Fibroblast of peridontal ligament (primary cell): Measurements from ENCODE around the gene CCDC51.

ENCODE experiments used
- DNase-seq: peaks from one replicate; pipeline ENCODE4 v3.0.0-alpha.2; 2010; ENCODE audit errors: extremely low read depth

CCDC51 gene

DNA sequence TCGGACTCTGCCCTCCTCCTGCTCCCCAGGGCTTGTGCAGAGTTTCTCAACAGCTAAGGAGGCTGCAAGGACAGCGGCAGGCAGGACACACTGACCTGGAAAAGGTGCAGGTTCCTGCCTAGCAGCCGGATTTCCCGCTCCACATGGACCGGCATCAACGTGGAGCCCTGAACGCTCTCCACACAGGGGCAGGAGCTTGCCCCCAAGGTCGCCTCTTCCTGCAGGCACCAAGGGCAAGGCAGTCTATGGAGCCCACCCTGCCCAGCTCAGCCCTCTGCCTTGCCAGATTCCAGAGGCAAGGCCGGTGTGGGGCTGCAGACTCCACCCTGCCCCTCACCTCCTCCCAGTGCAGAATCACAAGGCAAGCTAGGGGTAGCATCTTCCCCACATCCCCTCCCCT is 20.8 kb downstream of the CCDC51 start:
- no peak for DNase-seq

DNA sequence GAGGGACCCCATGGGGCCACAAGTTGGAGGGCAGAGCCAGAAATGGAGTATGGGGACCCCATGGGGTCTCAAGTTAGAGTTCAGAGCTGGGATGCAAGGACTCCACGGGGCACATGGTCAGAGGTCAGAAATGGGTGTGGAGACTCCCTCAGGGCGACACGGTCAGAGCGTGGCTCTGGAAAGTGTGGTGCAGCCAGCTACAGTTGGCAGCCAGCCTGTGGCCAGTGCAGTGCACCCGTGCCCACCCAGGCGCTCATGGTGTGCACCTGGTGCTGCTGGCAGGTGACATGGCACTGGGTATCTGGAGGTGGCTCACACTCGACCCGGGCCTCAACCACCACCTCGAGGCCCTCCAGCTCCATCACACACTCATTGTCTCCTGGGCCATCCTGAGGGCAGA is 21.3 kb downstream of the CCDC51 start:
- DNase-seq: no peak

DNA sequence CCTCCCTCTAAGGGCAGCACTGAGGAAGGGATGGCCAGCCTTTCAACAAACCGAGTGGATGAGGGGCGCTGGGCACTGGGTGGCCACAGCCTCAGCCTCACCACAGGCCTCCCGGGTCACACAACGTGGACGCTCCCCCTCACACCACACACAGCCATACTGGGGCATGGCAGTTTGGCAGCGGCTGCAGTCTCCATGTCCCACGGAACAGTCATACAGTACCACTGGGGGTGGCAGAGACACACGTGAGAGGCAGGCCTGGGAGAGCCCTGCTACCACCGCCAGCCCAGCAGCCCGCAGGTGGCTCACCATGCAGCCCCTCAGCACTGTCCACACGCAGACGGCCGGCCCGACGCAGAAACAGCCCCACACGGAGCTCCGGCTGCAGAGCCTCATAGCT is 21.8 kb downstream of the CCDC51 start:
- DNase-seq: no peak

DNA sequence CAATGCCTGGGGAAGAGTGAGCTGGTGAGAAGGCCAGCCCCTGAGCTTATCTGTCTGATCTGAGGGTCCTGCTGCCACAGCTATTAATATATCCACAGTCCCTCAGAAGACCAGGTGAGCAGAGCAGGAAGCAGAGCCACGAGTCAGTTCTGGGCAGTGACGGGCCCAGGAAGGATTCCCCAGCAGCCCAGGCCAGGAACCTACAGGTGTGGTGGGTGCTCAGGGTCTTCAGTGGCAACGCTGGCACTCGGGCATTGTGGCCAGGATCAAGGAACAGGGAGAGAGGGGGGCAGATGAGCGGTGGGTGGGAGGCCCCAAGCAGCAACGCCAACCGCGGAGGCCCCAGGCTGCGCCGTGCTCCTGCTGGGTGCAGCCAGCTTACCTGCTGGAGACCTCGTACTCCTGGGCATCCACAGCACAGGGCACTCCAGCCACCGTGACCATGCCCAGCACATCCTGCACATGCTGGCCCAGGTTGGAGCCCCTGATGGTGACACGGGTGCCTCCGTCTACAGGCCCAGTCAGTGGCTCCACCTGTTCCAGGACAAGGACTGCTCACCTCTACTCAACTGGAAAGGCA is 22.3 kb downstream of the CCDC51 start:
- no peak for DNase-seq

DNA sequence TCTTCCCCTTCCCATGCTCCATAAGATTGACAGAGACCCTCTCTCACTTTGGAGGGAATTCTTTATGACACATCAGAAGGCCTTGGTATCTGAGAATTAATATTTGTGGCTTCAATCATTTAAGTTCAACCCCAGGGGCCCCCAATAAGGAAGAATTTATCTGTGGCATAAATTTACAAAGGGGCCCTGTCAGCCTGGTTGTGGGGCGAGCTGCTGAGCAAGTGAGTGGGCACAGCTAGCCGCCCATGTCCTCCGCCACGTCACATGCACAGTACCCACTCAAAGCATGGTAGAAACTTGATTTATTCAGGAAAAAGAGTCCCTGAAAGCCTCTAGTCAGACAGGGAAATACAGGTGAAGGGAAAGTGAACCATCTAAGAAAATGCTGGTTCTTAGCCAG is 23.4 kb downstream of the CCDC51 start:
- no peak for DNase-seq

DNA sequence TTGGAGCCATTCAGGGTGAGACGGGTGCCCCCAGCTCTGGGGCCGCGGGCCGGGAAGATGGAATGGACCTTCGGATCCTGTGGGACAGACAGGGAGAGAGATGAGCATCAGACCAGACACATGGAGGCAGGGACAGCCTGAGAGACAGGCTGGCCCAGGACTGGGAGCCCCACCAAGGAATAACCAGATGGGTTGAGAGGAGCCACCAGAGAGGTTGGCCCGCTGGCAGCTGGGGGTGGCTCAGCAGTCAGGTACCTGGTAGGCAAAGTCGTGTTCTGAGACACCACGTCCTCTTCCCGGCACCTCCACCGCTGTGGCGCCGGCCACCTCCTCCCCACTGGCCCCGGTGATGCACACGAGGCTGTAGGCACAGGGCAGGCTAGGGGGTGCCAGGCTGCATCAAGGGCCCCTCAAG is 23.8 kb downstream of the CCDC51 start:
- no peak for DNase-seq

DNA sequence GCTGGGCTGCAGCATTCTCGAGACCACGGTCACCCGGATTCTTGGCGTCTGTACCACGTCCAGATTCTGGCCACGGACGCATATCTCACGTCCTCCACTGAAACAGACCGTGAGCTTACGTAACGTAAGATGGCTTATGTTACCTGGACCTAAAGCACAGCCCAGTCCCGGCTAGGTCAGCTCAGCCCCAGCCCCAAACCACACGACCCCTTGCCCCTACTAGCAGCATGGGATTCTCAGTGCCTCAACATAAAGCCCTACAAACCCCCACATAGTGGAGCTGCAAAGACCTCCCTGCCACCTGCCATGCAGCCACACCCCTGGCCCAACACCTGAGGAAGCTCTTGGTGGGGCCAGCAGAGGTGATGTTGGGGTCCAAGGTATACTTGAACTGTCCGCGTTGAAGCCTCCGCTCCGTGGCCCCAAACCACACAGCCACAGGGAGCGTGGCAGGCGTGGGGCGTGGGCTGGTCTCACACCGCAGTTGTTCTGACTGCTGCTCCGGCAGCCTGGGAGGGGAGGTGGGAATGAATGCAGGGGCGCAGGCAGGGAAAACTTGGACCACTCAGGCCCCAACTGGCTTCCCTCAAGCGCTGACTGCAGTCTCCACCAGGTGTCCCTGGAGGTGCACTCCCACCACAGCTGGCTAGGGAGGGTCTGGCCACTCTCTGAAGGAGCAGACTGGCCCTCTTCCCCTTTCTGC is 24.5 kb downstream of the CCDC51 start:
- no peak for DNase-seq

DNA sequence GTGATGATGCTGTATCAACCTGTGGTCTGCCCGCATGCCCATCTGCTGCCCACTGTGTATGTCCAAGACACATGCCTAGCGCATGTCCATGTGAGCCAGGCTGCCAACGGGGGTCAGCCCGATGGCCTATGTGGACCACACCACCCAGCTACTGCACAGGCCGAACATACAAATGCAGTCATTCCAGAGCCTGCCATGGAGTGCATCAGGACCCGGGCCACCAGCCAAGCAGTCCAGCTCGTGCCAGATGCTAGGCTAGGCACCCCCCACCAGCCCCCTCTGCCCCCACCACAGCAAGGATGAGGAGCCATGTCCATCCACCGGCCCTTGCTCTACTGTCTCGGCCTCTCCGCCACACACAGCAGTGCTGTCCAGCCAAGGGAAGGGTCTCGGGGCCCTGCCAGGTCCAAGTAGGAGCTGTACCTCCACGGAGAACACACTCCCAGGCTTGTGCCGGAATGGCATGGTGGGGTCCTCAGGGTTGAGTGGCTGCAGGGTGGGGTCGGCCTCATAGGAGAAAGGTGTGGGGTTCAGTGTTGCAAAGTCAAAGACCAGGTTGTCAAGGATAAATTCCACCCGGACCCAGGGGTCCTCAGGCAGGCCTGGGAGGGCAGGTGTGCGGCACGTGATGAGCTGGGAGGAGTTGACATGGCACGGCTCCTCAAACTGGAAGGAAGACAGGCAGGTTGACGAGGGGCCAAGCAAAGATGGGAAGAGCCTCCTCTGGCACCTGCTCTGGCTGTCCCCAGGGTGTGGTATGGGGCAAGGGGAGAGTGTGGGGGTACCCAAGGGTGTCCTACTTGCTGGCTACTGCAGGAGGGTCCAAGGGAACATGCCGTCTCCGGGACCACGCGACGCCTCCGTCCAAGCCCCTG is 25.3 kb downstream of the CCDC51 start:
- DNase-seq: no peak

DNA sequence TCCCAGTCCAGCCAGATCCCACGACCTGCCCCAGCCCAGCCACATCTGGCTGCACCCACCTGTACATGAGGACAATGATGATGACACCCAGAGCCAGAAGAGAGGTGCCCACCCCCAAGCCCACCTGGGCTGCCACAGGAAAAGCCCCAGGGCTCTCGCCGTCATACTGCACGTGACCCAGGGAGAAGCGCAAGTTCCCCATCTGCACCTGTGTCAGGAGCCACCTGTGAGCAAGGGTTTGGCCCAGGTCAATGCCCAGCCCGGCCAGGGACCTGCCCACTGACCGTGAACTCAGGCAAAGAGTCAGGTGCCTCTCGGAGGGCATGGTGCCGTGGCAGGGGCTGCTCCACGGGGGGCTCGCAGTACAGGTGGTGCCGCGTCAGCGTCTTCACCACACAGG is 26.3 kb downstream of the CCDC51 start:
- no peak for DNase-seq

DNA sequence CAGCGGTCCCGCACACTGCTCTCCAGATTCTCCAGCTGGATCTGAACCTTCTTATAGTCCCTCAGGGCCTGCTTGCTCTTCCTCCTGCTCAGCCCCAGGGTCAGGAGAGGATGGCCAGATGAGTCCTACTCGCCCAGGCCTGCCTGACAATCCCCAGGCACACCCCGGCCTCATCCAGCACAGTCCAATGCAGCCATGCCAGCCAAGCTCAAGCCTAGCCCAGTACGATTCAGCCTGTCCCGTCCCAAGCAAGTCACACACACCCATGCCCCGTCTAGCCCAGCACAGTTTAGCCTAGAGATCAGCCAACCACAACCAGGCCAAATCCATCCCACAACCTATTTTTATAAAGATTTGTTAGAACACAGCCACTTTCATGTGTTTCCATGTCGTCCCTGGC is 26.8 kb downstream of the CCDC51 start:
- no peak for DNase-seq

DNA sequence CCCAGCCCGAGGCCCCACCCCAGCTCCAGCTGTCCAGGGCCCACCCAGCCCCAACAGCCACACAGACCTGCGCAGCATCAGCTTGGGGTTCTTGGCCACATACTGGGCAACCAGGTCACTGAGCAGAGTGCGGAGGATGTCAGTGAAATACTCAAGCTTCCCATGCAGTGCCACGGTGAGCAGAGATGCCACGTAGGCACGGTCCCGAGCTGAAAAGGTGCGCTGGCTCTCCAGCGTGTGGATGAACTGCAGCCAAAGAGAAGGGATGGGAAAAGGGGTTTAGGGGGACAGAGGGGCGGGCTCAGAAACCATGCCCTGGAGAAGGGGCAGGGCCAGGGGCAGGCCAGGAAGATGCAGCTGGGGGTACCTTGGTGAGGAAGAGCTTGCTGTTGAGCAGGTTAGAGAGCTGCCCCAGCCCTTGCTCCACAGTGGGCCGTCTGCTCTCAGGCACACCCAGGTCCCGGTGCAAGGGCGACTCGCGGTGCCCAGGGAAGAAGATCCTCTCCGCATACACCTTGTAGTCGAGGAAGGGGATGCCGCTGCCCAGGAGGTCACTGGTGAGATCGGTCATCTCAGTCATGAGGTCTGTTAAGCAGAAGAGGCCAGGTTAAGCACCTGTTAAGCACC is 27.4 kb downstream of the CCDC51 start:
- DNase-seq: no peak

DNA sequence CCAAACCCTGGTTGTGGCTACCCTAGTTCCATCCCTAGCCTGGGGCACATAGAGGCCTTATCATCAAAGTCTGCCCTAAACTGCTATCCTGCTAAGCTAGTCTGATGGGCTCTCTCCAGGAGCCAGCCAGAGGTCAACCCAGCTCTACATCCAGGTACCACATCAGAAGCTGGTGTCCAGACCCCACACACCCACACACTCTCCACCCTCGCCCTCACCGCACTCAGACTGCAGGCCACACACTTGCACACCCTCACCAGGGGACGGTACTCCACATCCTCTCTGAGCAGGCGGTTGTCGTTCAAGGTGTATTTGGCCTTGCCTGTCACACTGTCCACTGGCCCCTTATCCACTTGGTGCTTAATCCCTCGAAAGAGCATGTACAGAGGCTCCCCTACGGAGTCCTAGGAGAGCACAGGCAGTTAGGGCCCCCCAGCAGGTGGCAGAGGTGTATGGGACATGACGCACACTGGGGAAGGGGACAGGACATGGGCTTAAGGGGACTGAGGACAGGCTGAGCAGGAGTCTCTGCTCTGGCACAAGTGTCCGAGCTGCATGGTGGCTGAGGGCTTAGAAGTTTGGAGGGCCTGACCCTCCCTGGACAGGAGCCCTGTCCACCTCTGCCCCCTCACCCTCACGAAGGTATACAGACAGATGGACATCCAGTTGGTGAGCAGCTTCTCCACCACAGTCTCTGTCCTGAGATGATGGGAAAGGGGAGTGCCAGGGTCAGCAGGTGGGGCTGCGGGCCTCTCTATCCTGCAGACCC is 28.1 kb downstream of the CCDC51 start:
- no peak for DNase-seq

DNA sequence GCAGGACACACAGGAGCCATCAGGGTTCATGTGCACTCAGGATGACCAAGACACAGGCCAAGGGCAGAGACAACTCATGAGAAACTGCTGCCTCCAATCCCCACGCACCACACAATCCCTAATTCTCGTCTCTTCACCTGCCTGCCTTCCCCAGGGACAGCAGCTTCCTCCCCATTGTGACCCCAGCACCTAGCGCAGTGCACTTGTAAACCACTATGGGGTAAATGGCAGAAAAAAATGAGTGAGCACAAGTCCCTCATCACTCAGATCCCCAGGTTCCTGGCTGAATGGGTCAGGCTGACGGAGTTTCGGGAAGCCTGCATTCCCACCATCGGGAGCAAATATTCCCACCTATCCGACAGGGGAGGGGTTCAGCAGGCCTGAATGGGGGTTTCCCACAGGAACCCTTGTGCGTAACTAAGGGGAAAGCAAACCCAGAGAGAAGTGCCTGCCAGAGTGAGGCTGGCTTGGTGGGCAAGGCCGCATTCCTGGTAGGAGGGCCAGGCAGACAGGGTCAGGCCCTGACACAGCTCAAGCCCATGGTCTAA is 28.8 kb downstream of the CCDC51 start:
- no peak for DNase-seq

DNA sequence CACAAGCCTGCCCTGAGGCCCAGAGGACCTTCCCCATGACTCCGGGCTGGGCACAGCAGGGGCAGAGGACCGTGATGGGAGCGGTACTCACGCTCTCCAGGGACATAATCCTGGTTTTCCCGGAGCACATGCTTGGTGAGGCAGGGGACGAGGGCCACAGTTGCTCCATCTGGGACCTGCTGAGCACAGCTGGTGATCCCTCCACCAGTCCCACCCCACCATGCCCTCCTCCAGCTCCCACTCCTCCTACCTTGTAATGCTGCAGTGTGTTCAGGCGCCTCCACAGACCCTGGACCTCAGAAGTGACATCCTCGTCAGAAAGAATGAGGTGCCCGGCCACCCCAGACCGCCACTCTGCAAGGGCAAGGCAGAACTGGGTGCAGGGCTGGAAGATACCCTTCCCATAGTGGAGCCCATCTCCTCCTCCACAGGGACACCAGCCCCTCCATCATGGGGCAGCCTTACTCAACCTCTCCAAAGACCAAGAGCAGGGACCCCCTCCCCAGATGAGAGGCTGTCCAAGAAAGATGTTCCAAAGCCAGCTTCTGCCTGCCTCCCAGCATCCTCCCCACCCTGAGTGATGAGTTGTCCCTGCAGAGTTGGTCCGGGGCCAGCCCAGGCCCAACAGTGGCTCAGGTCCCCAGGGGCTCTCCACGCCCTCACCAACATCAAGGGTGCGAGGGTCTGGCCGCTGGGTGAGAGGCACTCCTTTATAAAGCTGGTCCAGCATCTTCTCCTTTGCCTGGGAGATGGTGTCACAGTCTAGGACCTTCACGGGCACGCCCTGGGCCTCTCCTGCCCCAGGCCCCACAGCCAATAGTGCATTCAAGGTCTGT is 29.5 kb downstream of the CCDC51 start:
- no peak for DNase-seq

DNA sequence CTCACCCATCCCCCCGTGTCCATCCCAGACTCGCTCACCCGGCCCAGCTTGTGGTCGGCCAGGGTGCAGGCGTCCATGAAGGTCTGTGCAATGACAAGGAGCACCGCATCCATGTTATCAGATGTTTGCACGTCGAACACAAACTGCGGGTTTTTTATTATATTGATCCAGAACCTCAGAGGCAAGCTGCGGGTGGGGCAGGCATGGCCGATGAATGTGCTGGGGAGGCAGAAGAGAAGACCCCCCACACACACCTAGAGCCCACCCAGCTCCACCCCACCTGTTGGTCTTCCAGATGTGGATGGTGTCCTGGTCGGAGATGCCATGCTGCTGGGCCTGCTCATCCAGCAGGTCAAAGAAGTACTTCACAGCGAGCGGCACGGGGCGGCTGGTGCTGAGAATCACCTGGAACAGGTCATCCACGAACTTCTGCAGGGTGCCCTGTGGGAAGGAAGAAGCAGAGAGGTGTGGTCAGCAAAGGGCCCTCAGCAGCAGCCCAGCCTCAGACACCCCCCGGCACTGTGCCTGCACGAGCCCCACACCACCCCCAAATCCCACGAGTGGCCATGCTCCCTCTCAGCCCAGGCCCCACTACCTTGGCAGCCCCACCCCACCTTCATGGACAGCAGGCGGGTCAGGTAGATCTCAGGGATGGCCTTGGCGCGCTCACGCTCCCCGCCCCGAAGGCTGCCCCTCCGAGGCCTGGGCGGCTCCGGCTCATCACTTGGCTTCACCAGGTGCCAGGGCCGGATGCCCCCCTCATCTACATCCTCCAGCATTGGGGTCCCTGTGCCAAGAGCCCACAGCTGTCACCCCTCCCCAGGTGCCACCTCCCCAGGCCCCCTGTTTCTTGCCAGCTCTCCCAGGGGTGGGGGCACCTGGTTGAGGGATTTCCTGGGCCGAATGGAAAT is 30.4 kb downstream of the CCDC51 start:
- no peak for DNase-seq

DNA sequence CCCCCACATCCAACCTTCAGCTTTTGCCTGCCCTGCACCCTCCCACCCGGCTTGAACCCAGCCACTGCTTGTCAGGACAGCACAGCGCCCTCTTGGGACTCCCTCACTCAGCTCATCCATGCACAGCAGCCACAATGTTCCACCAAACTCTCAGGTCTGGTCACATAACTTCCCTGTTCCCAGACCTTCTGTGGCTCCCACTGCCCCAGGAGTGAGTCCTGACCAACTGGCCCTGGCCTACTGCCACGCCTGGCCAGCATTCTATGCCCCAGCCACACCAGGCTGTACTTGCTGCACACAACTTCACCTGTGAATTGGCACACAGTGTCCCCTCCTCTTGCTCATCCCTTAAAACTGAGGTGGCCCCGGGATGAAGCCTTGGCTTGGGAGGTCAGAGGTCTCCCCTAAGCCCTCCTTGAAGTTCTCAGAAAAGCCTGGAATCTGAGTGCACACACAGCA is 31.1 kb downstream of the CCDC51 start:
- no peak for DNase-seq

DNA sequence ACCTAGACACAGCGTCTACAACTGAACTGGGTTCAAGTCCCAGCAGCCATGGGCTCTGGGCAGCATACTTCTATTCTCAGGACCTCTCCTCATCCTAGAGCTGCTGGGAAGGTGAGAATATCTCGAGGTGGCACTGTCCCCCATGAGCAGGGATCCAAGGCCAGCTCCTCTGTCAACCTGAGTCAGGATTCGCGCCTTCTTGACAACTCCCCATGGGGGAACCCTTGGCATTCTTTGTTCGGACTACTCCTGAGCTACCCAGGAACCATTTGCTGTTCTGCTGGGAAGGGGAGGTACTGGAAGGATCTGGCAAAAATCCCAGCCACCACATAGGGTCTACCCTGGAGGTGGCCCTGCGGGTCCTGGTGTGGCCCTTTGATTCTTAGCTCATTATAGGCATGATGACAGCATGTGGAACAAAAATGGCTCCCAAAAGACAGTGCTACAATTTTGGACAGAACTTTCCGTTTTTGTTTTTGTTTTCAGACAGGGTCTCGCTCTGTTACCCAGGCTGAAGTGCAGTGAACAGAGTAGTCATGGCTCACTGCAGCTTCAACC is 32.3 kb downstream of the CCDC51 start:
- no peak for DNase-seq

DNA sequence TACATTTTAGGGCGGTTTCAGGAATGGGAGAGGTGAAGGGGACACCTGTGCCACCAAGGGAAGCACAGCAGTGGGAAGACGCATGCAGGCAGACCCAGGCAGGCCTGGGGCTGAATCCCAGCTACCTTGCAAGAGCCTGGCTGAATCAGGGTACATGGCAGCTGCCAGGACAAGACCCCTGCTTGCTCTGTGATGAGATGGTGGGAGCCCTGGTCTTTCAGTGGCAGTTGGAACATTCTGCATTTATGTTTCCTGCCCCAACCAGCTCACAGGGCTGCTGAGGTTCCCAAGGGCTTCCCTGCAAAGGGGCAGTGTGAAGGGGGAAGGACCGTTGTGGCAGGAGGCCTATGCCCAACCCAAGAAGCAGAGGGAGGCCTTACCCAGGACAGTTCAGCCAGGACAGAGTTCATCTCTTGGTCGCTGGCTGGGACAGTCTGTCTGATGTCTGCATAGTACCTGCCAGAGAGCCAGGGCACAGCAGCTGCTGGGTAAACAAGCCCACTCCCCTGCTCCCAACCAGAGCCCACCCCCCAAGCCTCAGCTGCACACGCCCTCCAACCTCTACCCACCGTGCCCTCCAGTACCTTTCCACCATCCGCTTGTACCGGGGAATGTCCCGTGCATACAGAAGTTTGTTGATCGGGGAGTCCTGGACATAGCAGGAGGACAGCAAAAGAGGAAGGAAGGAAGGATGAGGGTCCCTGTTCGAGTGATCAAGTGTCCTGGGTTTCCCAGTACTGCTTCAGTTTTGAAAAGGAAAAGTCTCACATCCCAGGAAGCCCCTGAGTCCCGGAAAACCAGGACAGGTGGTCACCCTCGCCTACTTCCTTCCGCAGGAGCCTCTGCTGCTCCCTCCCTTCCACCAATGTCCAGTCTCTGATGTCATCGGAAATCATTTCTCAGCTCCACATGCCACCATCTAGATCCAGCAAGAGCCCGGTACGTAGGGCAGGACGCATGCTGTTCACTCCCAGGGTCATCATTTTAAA is 33.2 kb downstream of the CCDC51 start:
- no peak for DNase-seq
